Esophagus squamous epithelium (tissue), 5 donors: Measurements from ENCODE around the gene HOTAIR. TPM values are rescaled to one million over a fixed set of nuclear protein-coding genes. Genes with fewer than 3 reads are reported as not detected.

ENCODE experiments used
- DNase-seq: peaks from one replicate; lab custom pipeline; 2025; lab: John Stamatoyannopoulos, UW
- H3K27ac ChIP-seq, 4 donors: fragments of 200-600 bp; sonication (generic); one replicate each; pipeline ENCODE4 v1.5.1; 2016 to 2019; ENCODE audit warnings: mild to moderate bottlenecking in 1 of 4
- H3K27me3 ChIP-seq, 4 donors: fragments of 200-600 bp; sonication (generic); 1 replicate in 3 of 4; 2 replicates in 1 of 4; pipeline versions ENCODE4 v1.5.1 to v1.6.0; 2017 to 2021; ENCODE audit warnings: antibody characterized with exemption in 1 of 4
- H3K36me3 ChIP-seq, 3 donors: fragments of 200-600 bp; sonication (generic); one replicate each; pipeline ENCODE4 v1.5.1; 2016 to 2019
- H3K4me1 ChIP-seq, 3 donors: fragments of 200-600 bp; sonication (generic); one replicate each; pipeline ENCODE4 v1.5.1; 2017 to 2019
- H3K4me3 ChIP-seq, 4 donors: fragments of 200-600 bp; sonication (generic); 1 replicate in 3 of 4; 2 replicates in 1 of 4; pipeline ENCODE4 v1.5.1; 2016 to 2019; ENCODE audit warnings: mild to moderate bottlenecking in 2 of 4, moderate library complexity in 1 of 4
- H3K9me3 ChIP-seq, 3 donors: fragments of 200-600 bp; sonication (generic); one replicate each; pipeline ENCODE4 v1.5.1; 2016 to 2019
- CTCF ChIP-seq, 6 experiments: fragments of 450-650 bp in 4 of 6; fragments of 200-600 bp in 2 of 6; sonication (generic) in 2 of 6; IDR thresholded peaks; one replicate each; pipeline ENCODE4 v1.5.1; 2016 to 2019; ENCODE audit warnings: antibody characterized with exemption in 6 of 6, mild to moderate bottlenecking in 4 of 6, moderate library complexity in 4 of 6
- POLR2A ChIP-seq, 4 donors: fragments of 450-650 bp; IDR thresholded peaks; one replicate each; pipeline ENCODE4 v1.6.1; 2017; ENCODE audit warnings: antibody characterized with exemption in 4 of 4, mild to moderate bottlenecking in 4 of 4, moderate library complexity in 3 of 4
- WGBS, 2 donors: methylation state at CpG; one replicate each; pipeline ENCODE4 v1.1.5; 2018; 5-methylcytosine and 5-hydroxymethylcytosine counted together
- intact Hi-C: fragments of 100-400 bp; cut with DNase I; formaldehyde crosslinking; loops from one replicate; pipeline ENCODE4 v1.15.0; 2022
- total RNA-seq, 4 donors: library from RNA; depleted of rRNA; stranded (reverse); fragments of >200 nt; gene quantifications; one replicate each; pipeline ENCODE4 v1.1.0, GENCODE V29; 2016
- donor health status: DM: yes; HTN: yes; CAD: no.

The HOTAIR gene
- total RNA-seq, 4 donors from 2014 or later = not detected

- 56 to 66% methylated on average over 7 to 8 of the region's 8 CpGs for WGBS, 2 donors
- intact Hi-C loops = no loop called here
- TF ChIP-seq POLR2A (IDR thresholded peaks at IDR 0.05) (no peak), CTCF (IDR thresholded peaks at IDR 0.05) (no peak)
- peaks cover 12 to 39% (median 21%) of the 10 kb centered on the region in 3 donors for H3K4me1 ChIP-seq
- H3K9me3 ChIP-seq = no peaks in the 10 kb centered on the region
- no peak overlapping the region for H3K4me3 ChIP-seq
- H3K36me3 ChIP-seq = no peaks in the 10 kb centered on the region
- H3K27ac ChIP-seq = no peak overlapping the region
- no peak for DNase-seq
- peaks cover 15 to 100% (median 78%) of the 10 kb centered on the region in 4 donors for H3K27me3 ChIP-seq
Measured at GRCh38 chr12:54001283-54002187, 26.8 kb upstream of the HOTAIR start.

GRCh38 chr12:54000116-54001114 is 25.7 kb upstream of the HOTAIR start, which contains the start of gene HOXC9:
Gene HOXC9 (plus strand): TSS chr12:54000161. CDS start chr12:54000189, 28 bp downstream.
- Histone ChIP-seq H3K27ac (peak within 1 kb of the TSS in 2 of 4 donors; percentile 37 to 81), H3K9me3 (no peaks in the 10 kb centered on the region), H3K4me1 (peaks cover 16 to 39% (median 22%) of the 10 kb centered on the region in 3 donors), H3K36me3 (no peaks in the 10 kb centered on the region), H3K4me3 (peak within 1 kb of the TSS; percentile 39 to 63 (median 58)), H3K27me3 (peaks cover 11 to 100% (median 79%) of the 10 kb centered on the region in 4 donors)
- no peak for DNase-seq
- WGBS, 2 donors = 5 to 7% methylated on average over 18 to 32 of the region's 87 CpGs
- intact Hi-C loops = no loop called here
- no peak for TF ChIP-seq POLR2A (IDR thresholded peaks at IDR 0.05)

- Histone ChIP-seq H3K36me3 (no peaks in the 10 kb centered on the region), H3K9me3 (no peaks in the 10 kb centered on the region), H3K4me1 (peaks cover 24 to 46% (median 30%) of the 10 kb centered on the region in 3 donors), H3K27me3 (peaks cover 12 to 100% (median 79%) of the 10 kb centered on the region in 4 donors), H3K4me3 (peak overlapping the region; percentile 39 to 63 (median 58)), H3K27ac (peak overlapping the region in 2 of 4 donors; percentile 37 to 81)
- intact Hi-C loops = no loop called here
- 2 to 4% methylated on average over 20 to 26 of the region's 35 CpGs for WGBS, 2 donors
- no peak for DNase-seq
- TF ChIP-seq POLR2A (IDR thresholded peaks at IDR 0.05) = no peak
- TF ChIP-seq CTCF (IDR thresholded peaks at IDR 0.05) = no peak
Measured at GRCh38 chr12:53999559-54000115, 24.9 kb upstream of the HOTAIR start.

- 5 to 21% methylated on average over 9 to 13 of the region's 13 CpGs for WGBS, 2 donors
Measured at GRCh38 chr12:53998900-53999236, 24.1 kb upstream of the HOTAIR start.

More at GRCh38 chr12:53998900-53999236, 24.1 kb upstream of the HOTAIR start:
- Histone ChIP-seq H3K27ac (no peak overlapping the region), H3K36me3 (no peaks in the 10 kb centered on the region), H3K4me1 (peaks cover 32 to 53% (median 37%) of the 10 kb centered on the region in 3 donors), H3K4me3 (peak overlapping the region in 1 of 4 donors; percentile 59), H3K27me3 (peaks cover 19 to 100% (median 83%) of the 10 kb centered on the region in 4 donors), H3K9me3 (no peaks in the 10 kb centered on the region)
- no peak for DNase-seq
- intact Hi-C loops = no loop called here
- no peak for TF ChIP-seq CTCF (IDR thresholded peaks at IDR 0.05)
- no peak for TF ChIP-seq POLR2A (IDR thresholded peaks at IDR 0.05)
